GM18858 (cell line): ENCODE results near the gene CACNA1F.
A peak's percentile ranks its signal among the peaks of the same experiment; 100 is the strongest.

Experiments
- ATAC-seq: cut with Tn5 transposase; IDR thresholded peaks from one replicate; pipeline ENCODE4 v1.9.1; 2021; ENCODE audit not compliant: unreplicated experiment

Gene CACNA1F

GRCh38 chrX:49155900-49156837 lies 77.0 kb downstream of the CACNA1F start:
- ATAC-seq: peak; percentile 70

DNA sequence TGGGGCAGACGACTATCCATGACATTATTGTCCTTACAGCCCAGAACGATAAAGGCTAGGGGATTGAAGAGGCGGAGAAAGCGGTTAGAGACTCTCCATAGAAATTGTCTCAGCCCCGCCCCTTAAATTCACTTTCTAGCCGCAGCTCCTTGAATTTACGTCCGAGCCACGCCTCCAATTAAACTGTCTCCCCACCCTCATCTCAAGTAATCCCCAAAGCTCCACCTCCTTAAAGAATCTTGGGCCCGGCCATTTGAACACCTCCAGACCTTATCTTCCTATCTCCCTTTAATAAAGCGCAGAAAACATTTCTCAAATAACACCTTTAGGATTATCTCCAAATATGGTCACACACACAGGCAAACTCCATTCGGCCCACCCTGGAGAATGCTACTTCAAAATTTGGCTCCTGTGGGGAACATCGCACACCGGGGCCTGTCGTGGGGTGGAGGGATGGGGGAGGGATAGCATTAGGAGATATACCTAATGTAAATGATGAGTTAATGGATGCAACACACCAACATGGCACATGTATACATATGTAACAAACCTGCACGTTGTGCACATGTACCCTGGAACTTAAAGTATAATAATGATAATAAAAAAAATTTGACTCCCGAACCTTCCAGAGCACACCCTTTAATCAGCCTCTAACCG lies 77.8 kb downstream of the CACNA1F start:
- peak; percentile 14 for ATAC-seq
